Activated CD8-positive, alpha-beta memory T cell treated with anti-CD3 and anti-CD28 coated beads for 48 hours (primary cell): ENCODE results near the gene MPZ.
"Not testable (repeated sequence)": the region's sequence is repeated elsewhere in the genome, so short reads cannot be mapped to it uniquely, and the experiment has no call there.

Source experiments
- DNase-seq, 3 experiments: peaks; one replicate each; pipeline ENCODE4 v3.0.0-alpha.2; 2020; ENCODE audit warnings: low read depth in 2 of 3, low spot score in 2 of 3

The MPZ gene

DNA sequence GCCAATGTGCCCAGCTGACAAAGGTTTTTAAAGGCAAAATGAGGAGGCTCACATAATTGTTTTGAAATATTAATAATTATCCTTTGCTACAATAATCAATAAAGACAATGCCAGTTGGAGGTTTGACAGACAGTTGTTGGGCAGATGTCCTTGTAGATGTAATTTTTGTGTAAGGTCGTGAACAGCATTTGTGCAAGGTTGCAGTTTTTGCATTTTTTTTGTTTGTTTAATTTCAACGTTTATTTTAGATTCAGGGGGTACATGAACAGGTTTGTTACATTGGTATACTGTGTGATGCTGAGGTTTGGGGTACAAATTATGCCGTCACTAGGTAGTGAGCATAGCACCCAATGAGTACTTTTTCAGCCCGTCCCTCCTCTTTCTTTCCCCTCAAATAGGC lies 9.3 kb downstream of the MPZ start:
- DNase-seq = no peak

DNA sequence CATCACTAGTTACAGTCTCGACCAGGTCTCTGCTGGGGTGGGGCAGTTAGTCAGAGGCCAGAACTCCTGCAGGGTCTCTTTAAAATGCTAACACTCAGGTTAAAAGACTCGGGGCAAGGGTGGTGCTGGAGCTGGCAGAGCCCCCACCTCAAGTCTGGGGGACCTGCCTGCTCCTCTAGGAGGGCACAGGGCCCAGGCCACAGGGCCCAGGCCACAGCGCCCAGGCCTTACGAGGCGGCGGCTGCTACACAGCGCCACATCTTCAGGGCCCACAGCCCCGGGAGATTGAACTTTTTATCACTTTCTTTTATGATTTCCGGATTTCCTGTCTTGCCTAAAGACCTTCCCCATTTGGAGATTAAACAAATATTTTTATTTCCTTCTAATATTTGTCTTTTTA lies 10.4 kb downstream of the MPZ start:
- no peak for DNase-seq

- DNase-seq = no peak
These were observed 11.7 kb downstream of the MPZ start for GRCh38 chr1:161298116-161298515.

- DNase-seq = no peak
These were observed 12.4 kb downstream of the MPZ start for GRCh38 chr1:161297415-161297814.

GRCh38 chr1:161290779-161291178 lies 19.0 kb downstream of the MPZ start:
- no peak for DNase-seq

- DNase-seq = no peak
These were observed 22.2 kb downstream of the MPZ start for GRCh38 chr1:161287482-161288054.

GRCh38 chr1:161285521-161285920 lies 24.2 kb downstream of the MPZ start:
- DNase-seq = no peak

DNA sequence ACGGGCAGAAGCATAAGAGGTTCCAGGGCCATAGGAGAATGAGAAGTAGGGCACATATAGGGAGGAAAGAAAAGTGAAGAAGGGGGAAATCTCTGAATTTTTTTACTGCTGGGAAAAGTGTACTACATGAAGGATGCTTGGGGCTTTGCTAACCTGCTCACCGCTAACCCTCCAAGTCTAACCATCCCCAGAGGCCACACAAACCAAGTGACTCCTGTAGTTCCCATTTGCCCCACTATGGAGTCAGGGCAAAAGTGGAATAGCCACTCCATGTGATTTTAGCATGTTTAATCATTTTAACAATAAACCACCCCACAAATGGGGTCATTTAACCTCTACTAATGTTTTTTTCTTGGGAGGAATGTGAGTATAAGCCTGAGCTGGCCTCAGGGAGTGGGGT lies 24.7 kb downstream of the MPZ start:
- DNase-seq = no peak

GRCh38 chr1:161282991-161283390 lies 26.8 kb downstream of the MPZ start:
- no peak for DNase-seq

GRCh38 chr1:161274874-161275273 lies 34.9 kb downstream of the MPZ start:
- no peak for DNase-seq

- no peak for DNase-seq
These were observed 36.4 kb downstream of the MPZ start for GRCh38 chr1:161273402-161273801.

- no peak for DNase-seq
These were observed 42.4 kb downstream of the MPZ start for GRCh38 chr1:161267321-161267720.

GRCh38 chr1:161266836-161267235 lies 42.9 kb downstream of the MPZ start:
- DNase-seq = no peak

DNA sequence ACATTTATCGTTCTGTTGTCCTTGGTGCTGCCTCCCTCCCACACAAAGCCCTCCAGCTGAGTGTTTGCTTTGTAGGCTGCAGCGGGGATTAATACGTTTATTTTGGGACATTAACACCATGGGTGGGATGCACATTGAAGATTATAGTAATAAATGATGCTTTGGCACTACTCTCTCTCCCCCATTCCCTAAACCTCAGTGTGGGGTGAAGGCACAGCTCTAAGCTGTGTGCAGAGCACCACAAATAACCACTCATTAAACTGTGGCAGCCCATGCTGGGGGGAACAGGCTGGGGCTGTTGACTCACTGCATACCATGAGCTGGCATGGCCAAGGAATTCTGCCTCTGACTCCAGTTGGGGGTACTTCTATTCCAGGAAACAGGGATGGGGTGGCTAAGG lies 43.6 kb downstream of the MPZ start:
- DNase-seq = no peak

GRCh38 chr1:161265305-161265704 lies 44.5 kb downstream of the MPZ start:
- no peak for DNase-seq

DNA sequence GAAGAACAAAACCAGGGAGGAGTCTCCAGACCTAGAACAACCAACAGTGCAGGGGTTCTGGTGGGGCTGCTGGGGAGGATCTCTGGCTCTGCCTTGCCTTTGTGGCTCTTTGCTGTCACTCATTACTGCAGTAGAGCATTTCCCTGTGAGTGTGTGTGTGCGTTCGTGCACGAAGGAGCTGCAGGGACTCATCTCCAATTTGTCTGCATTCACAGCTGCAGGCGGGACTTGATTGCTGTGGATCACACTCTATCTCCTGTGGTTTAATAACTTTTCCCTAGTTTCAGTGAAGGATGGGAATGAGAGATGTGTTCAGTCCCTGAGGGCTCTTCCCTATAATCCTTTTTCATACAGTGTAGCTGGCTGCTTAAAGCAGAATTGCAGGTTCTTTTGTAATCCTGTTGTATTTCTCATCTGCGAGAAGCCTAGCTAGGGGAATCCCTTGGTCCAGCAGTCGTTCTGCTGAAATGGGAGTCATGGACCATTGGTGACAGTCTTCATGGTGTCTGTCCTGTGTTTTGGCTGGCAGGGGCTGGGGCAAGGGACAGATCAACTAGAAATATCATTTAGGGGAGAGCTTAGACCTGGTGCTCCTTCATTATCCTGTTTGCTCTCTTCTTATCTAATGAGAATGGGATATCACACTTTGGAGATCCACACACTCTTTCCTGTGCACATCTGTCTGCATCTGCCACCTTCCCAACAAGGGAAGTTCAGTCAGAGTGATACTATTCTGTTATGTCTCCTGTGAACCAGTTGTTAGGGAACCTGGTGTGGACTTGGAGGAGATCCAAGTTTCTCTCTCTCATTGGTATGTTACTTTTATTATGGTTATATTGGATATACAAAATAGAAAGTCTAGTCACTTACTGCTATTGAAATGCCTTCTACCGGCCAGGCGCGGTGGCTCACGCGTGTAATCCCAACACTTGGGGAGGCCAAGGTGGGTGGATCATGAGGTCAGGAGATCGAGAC lies 48.2 kb downstream of the MPZ start:
- no peak for DNase-seq

DNA sequence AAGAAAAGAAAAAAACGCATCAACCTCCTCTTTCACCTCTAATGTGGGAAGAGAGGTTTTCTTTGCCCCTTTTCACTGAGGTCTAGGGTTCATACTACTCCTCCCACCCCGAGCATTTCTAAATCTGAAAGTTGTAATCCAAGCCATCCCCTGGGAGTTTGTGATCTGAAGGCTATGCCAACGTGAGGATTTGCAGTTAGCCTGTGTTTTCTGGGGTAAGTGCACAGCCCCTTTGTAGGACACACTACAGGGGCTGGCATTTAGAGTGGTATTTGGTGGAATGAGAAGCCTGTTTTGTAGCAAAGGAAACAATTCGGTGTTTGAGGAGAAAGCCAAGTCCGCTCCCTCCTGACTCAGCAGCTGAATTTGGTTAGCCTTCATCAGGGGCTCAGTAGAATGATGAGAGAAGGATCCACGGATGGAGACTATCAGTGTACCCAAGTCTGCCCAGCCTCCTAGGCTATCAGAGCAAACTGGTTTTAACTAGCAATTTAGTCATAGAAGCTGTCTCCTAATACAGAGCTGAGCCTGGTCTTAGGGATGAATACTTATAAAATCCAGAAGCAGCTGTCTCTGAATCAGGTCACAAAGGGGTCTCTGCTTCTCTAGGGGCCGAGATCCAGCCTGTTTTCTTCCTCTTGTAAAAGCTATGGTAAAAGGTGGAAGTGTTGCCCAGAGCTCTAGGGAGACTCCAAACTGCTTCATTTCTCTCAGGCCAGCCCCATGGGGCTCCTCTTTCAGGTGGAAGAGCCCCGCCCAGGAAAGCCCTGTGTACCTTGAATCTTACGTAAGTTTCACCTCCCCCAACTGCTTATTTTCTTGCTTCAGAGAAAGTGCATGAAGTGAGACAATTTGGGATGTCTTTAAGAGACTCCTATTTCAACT lies 49.1 kb downstream of the MPZ start:
- no peak for DNase-seq

DNA sequence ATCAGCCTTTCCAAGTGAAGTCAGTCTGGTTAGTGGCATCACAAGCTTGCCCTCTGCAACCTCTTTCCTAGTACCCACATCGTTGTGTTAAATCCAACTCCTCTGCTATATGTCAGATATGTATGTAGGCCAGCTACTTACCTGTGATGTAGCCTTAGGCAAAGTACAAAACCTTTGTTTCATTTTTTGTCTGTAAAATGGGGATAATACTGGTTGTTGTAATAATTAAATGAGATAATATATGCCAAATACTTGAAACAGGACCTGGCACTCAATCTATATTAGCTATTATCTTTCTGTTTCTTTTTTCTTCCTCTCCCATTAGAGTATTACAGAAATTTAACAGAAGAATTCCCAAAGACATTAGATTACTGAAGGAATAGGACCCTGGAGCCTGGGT lies 50.0 kb downstream of the MPZ start:
- DNase-seq = no peak

DNA sequence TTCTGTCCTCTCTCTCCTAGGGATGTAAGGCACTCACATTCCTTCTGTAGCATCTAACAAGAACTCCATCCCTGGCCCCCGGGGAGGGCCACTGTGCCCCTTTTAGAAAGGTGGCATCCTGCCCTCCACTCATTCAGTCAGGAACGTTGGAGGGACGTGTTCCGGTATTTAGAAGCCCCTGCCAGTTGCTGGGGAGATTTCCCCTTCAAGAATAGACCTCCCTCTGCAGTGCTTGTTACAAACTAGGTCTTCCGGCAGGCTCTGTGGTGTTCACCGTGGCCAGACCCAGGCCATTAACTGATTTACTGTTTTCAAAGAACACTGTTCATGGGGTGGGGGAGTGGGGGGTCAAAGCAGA lies 50.4 kb downstream of the MPZ start:
- no peak for DNase-seq

GRCh38 chr1:161258439-161259344 lies 51.1 kb downstream of the MPZ start, which contains the start of gene PCP4L1:
Gene PCP4L1 (plus strand): TSS chr1:161258745. CDS start chr1:161258975, 230 bp downstream.
- peak in 2 of 3 experiments; percentile 16 to 30 for DNase-seq

DNA sequence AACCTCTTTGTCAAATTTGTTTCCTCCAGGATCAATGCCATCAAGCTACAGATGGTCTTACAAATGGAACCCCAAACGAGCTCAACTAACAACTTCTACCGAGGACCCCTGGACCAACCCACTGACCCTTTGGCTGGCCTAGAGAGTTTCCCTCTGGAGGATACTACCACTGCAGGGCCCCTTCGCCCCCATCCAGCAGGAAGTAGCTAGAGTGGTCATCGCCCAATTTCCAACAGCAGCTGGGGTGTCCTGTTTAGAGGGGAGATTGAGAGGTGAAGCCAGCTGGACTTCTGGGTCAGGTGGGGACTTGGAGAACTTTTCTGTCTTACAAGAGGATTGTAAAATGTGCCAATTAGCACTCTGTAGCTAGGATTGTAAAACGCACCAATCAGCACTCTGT lies 52.7 kb downstream of the MPZ start:
- DNase-seq = not testable (repeated sequence)
